HG02884 (cell line): ENCODE results near the gene CAMSAP2.

Experiments
- ATAC-seq: cut with Tn5 transposase; IDR thresholded peaks from one replicate; pipeline ENCODE4 v1.9.1; 2021; ENCODE audit warnings: mild to moderate bottlenecking, moderate library complexity; ENCODE audit not compliant: unreplicated experiment

The CAMSAP2 gene

DNA sequence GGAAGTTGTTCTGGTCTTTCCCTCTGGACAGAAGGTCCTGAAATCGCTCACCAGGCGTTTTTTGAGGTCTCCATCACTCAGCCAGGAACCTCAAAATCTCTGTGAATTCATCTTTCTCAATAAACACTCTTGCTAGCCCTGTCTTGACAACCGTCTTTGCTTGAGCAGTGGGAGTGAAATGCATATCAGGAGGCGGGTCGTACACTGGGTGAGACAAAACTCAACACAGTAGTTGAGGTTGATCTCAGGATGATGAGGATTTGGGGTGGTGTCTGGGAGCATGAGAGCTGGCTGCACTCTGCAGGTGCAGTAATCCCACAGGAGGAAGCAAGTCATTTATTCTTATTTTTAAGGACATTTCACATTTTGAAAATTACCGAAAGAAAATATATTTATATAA lies 136.0 kb downstream of the CAMSAP2 start:
- ATAC-seq = no peak

DNA sequence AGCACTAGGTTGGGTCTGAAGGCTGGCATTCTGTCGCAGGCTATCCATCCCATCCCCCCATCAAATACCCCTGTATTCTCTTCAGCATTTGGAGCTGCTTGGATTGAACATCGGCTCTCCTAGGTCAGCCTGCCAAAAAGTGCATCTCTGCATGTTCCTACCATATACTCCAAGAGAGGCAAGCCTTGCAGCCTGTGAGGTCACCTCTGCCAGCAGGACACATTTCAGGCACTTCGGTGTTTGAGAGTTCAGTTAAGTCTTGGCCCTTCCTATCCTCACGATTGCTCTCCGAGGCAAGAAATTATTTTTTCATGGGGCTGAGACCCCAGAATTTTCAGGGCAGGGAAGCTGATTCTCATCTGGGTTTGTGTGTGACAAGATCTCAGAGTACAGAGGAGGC lies 136.7 kb downstream of the CAMSAP2 start:
- ATAC-seq = no peak

DNA sequence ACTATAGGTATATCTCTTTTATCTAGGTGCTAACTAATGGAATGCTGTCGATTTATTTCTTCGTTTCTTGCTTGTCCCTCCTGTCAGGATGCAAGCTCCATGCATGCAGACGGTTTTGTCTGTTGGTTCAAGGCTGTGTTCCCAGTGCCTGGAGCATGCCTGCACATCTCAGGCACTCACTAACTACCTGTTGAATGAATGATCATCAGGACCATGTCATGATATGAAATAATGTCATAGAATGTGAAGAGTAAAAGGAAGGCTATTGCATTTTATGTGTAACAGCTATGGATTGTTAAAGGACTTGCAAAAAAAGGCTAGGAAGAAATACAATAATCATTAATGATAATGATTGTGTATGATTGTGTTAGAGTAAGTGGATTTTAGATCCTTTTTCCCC lies 138.3 kb downstream of the CAMSAP2 start:
- ATAC-seq = no peak

DNA sequence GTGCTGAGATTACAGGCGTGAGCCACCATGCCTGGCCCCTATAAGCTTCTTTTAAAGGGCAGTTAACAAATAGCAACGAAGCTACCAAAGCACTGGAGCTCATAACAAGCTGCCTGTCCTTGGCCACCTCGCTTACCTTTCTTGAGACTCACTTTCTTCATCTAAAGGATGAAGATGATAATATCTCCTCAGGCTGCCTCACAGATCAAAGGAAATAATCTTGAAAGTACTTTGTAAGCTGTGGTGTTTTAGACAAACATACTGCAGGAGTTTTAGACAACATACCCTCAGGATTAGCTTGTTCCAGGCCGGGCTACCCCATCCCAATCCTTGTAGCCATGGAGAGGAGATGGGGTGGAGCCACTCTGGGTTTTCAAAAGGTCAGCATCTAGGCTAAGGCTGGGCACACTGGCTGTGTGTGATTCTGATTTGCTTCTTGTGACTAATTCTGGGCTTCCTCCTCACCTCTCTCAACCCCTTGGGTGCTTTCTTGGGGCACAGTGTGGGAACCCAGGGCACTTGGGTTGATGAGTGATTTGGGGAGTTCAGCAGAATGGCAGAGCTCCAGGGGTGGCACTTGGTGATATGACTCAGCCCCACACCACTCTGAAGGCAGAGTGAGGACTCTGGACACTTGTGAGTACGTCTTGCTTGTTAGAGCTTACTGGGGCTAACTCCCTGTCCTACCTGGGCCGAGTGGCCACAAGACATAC lies 139.3 kb downstream of the CAMSAP2 start:
- ATAC-seq = peak; percentile 57

DNA sequence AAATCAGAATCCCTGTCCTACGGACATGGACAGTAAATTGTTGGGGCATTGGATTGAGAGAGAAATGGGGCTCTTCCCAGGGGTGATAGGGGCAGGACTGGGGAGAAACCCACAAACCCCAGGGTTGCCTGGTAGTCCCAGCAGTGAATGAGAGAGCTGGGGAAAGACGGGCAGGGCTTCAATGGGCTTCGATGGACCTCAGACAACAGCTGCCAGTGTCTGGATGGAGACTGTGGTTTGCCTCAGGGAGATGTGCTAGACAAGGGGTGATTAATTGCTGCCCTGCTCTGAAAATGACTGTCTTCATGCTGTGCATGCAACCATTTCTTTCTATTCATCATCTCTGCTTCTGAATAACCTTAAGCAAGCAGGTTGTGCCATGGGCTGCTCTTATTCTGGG lies 141.5 kb downstream of the CAMSAP2 start:
- peak; percentile 78 for ATAC-seq

DNA sequence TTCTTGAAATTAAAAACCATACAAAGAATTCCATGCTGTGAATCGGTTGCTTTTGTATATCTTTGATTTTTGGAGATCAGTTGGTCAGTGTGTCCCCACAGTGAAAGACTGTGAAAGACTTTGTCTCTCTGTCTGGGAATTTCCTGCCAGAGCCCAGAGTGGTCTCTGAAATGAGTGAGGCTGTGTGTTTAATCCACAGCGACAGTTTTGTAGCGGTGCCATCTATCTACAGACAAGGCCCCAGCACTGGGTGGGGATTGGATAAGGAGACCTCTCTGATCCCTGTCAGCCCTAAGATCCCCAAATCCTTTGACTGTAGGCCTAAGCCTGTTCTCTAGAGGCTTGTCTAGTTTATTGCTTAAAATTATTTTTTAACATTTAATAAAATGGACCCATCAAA lies 144.4 kb downstream of the CAMSAP2 start:
- ATAC-seq = no peak

DNA sequence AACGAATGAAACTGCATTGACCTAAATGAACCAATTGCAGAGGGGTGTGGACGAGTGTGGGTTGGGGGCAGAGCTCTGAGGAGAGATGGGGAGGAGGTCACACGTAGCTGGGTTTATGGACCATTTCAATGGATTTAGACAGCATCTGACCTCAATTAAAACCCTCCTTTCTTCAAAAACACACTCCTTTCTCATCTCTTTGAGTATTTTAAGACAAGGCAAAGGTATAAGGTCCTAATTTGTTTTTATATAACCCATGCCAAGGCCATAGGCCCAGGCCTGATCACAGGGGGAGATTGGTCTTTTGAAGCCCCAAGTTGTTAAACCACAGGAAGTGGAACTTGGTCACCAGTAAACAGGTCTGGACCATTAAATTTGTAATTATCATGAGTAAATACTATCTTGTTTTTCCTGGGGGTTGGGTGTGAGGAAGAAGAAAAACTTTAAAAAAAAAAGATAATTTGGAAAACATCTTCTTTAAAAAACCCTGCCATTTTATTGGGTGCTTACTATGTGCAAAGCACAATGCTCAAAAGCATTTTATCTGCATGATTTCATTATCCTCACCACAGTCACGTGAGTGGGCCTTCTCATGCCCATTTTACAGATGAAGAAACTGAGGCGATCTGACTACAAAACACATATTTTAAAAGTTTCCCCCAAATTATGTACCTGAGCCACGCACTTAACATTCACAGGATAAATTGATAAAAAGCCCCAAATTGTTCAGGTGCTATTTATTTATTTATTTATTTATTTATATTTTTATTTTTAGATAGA lies 147.1 kb downstream of the CAMSAP2 start:
- no peak for ATAC-seq

DNA sequence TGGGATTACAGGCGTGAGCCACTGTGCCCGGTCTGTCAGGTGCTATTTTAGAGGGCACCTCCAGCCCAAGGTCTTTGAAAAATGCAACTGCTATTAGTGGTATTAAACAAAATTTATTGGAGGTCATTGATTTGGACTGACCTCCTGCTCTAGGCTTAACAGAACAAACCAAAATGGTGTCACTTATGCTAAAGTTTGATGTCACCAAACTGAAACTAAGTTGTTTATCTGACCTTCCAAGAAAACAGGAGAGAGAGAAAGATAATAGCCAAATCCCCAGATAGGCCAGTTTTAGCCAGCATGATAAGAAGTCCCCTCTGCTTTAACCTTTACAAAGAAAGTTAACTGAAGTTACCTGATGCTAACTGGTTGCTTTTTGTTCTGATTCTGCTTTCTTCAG lies 147.9 kb downstream of the CAMSAP2 start:
- no peak for ATAC-seq

DNA sequence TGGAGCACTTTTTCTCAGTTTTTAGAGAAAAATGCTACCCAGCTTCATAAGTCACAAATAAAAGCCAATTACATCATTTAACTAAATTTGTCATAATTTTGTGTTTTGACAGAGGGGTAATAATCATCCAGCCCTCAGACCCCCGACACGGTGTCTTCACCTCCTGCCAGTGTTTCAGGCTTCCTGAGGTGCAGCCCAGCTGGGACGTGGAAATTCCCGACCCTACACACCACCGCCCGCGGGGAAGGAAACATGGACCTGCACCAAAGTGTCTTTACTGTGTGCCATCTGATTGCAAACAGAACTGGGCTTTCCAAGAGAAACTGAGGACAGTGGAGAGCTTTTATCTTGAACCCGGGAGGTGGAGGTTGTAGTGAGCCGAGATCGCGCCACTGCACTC lies 148.3 kb downstream of the CAMSAP2 start:
- no peak for ATAC-seq

DNA sequence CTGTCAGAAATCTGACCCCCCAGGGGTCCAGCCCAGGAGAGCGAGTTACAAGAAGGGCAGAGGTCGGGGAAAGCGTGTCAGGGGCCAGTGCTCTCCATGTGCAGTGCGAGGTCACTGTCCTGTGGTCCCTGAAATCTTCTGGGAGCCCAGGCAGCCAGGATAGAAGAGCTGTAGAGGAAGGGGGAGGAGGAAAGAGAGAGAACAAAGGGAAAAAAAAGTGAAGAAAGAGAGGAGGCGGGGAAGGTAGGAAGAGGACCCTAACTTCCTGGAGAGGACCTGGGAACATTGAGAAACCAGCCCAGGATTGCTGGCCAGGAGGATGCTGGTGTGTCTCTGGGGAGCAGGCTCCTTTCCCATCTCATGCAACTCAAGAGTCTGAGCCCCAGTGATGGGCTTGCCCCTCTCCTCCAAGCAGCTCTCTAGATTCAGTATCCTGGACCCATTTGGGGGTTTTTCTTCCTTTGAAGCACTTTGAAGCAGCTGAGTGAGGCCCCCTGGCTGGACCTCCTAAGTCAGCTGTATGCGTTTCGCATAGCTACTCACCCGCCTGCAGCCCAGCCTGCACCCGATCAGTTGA lies 149.2 kb downstream of the CAMSAP2 start:
- no peak for ATAC-seq

DNA sequence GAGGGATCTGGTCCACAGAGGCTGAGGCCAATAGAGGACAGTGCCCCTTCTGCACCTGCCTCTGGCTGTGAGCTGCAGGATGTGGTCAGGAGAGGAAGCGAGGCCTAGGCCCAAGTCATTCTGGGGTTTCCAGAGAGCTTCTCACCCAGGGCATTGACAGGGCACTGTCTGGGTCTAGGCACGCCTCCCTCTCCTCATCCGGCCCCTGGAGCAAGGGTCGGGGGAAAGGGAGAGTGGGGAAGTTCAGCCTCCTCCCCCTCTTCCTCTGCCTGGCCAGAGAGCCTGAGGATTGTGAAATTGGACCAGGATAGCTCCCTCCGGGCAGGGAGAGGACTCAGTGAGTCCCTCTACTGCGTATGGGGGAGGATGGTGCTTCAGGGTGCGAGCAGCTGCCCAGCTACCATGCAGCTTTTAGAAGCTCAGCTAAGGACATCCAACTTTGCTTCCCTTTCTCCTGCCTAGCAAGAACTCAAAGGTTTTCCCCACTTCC lies 149.7 kb downstream of the CAMSAP2 start:
- peak; percentile 89 for ATAC-seq

DNA sequence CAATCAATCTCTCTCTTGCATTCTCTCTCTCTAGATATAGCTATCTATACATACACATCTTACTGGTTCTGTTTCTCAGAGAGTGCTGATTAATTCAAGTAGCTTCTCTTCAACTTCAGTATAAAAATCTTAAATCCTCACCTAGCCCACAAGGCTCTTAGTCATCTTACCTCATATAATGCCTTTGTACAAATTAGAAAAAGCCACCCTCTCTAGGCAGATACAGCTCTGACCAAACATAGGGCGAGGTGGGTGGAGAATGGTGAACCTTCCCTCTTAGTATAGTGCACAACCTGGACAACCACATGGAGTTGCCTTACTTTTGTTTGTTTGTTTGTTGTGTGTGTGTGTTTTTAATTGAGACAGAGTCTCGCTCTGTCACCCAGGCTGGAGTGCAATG lies 150.9 kb downstream of the CAMSAP2 start:
- no peak for ATAC-seq

DNA sequence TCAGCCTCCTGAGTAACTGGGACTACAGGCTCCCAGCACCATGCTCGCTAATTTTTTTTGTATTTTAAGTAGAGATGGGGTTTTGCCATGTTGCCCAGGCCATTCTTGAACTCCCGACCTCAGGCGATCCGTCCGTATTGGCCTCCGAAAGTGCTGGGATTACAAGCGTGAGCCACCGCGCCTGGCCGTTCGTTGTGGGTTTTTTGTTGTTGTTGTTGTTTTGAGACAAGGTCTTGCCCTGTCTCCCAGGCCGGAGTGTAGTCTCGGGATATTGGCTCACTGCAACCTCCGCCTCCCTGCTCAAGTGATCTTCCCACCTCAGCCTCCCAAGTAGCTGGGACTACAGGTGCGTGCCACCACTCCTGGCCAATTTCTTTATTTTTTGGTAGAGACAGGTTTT lies 151.3 kb downstream of the CAMSAP2 start:
- no peak for ATAC-seq

DNA sequence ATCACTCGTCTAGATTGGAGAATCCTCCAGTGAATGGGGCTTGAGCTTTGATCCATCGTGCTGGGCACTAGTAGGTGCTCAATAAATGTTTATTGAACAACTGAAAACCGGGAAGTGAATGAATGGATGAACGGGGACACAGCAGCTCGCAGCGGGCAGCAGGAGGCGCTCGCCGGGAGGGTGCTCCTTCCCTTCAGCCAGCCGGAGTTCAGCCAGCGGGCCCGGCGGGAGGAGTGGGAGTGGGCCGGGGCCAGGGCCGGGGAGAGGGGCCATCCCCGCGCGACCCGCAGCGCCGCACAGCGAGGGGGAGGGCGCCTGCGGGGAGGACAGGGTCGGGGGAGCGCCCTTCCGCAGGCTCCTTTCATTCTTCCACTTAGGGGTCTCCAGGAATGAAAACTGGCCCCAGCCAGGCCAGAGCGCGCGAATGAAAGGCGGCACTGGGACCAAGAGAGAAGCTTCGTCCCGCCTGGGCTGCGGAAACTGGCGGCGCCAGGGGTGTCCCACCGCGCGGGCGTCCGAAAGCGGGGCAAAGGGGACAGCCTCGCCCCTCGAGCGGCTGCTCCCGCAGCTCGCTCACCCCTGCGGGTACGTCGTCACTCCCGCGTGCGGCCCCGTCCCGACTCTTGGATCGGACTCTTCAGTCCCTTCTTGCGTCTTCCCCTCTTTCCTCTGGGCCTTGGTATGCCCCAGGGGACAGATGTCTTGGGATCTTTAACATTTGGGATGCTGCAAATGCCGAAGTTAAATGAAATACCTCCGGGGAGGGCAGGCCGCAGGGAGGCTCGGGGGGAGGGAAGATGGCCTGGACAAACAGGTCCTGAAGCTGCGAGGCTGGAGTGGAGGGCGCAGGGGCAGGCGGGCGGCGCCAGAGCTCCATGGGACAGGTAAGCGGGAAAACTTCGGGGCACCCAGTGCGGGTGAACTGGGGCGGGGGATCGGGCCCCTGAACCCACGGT lies 152.4 kb downstream of the CAMSAP2 start:
- no peak for ATAC-seq

DNA sequence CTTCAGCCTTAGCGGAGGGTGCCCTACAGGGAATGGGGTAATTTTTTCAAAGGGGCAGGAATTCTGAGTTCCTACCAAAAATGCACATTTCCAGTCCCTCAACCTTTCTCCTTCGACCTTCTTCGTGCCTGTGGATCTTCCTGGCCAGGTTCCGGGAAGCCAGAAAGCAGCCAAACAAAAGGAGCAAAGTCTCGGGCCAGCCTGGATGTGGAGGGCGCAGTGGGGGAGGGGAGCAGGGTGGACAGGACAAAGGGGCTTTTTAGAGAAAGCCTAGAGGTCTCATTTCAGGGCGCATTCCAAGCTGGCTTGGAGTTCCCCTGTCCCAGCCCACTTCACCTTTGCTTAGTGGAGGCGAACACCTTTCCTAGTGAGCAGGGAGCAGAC lies 153.1 kb downstream of the CAMSAP2 start:
- ATAC-seq = no peak

DNA sequence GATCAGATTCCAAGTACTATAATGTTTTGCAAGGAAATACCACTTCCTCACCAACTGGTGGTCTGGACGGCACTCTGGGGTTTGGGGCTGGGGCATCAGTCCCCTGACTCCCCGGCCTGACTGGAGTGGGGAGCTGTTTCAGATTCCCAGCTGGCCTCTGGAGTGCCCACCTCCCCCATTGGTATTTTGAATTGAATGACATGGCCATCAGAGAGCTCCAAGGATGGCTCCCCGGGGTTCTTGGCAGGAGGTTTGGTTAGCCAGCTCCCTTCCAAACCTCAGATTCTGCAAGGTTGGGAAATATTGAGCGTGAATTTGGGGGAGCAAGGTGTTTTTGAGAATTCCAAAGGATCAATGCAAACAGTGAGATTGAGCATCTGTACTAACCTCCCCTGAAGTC lies 153.9 kb downstream of the CAMSAP2 start:
- no peak for ATAC-seq

DNA sequence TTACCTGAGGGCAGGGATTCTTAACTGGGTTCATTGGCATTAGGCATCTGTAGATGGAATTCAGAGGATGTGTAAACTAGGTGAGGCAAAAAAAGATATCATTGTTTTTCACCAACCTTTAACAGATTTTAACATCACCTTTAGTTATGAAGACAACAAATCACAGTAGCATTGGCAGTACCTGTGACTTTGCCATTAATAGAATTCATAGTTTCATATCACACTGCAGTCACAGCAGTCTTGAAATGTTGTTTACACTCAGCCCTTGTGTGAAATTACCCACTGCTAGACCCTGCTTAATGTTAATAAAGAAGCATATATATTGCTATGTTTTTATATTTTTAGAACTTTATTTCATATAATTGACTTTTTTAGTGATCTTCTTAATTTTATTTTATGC lies 154.3 kb downstream of the CAMSAP2 start:
- ATAC-seq = no peak

DNA sequence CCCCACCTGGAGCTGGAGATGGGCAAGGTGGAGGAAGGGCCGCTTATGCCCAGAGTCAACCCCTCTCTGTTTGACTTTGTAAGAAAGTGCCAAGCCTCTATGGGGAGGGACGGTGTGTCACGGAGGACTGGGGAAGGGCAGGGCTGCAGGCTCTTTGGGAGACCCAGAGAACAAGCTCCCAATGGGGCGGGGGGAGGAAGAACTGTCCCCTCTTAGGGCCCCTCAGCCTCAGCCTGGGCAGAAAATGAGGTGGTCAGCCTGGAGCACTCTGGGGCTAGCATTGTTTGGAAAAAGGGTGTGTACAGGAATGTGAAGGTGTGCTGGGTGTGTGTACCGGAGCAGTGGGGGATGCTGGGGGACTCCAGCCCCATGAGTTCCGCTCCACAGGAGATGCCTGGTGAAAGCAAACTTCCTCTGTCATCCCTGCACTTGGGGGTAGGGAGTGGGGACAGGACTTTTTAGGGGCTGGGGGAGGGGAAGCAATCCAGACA lies 154.8 kb downstream of the CAMSAP2 start:
- ATAC-seq = no peak

DNA sequence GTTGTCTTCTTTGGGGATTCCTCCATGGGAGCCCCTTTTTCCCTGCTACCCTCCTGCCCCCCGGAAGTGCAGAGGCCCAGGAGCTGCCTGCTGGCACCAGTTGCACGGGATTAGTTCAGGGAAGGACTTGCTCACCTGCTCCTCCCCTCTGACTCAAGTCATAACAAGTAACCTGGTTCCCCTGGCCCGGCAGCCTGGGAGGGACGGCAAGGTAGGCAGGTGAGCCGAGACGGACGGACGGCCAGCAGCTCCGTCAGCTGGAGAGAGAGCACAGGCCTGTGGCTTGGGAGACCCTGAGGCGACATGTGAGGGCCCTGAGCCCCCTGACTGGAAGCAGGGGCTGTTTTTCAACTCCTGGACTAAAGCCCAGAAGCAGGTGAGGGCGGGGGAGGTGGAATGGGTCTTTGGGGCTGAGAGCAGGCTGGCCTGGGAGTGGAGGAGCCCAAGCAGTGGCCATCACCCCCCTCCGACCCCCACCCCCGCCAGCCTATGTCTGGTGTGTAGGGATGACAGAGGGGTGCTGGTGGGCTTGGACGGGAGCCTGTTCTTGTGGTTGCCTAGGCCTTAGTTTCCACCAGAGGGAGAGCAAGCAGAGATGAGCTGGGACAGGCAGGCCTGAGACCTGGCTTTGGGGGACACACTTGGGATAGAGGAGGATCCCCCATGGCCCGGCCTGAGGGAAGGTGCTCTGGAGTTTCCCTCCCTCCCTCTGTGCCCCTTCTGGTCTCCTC lies 156.2 kb downstream of the CAMSAP2 start, which contains the start of gene INAVA:
INAVA (plus strand) TSS at position 189 of the 731 bp plus-strand sequence. CDS start 3,501 bp downstream, outside the sequence.
- ATAC-seq = no peak

DNA sequence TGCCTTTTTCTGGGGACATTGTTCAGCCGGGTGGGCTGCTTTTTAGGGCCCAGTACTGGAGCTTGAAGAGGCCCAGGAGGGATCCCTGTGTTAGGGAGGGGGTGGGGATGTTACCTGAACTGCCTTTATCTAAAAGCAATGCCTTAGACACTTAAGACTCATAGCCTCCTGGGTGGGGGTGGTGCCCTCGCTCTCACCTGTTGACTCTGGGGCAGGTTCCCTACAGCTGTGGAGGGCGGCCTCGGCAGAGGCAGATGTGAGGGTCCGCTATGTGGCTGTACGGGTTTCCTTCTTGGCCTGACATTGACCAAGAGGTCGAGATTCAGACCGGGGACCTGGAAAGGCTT lies 156.7 kb downstream of the CAMSAP2 start:
- no peak for ATAC-seq
